GM21423 (cell line): ENCODE measurements around the gene TMPRSS9.
"Not testable (repeated sequence)": the region's sequence is repeated elsewhere in the genome, so short reads cannot be mapped to it uniquely, and the experiment has no call there.

Experiments
- ATAC-seq: cut with Tn5 transposase; IDR thresholded peaks from one replicate; pipeline ENCODE4 v1.9.1; 2021; ENCODE audit warnings: mild to moderate bottlenecking, moderate library complexity; ENCODE audit not compliant: unreplicated experiment

Gene TMPRSS9

GRCh38 chr19:2389594-2389993 is 29.5 kb downstream of the TMPRSS9 start:
- ATAC-seq, result no peak

DNA sequence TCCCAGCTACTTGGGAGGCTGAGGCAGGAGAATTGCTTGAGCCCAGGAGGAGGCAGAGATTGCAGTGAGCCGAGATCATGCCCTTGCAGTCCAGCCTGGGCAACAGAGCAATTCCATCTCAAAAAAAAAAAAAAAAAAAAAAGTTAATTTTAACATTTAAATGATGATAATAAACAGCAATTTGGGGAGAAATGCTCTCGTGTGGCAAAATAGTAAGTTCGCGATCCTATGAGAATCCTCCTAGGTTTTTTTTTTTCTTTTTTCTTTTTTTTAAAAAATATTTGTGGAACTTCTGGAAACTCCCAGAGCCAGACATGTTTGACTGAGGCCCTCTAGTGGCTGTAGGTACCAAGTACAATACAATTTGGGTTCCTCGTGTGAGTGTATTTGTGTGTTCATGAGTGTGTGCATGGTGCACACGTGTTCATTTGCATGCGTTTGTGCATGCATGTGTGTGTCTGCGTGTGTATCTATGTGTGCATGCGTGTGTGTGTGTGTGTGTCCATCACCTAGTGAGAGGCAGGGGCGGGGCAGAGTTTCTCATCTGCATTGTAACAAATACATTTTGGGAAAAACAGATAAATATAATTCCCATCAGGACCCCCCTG is 31.2 kb downstream of the TMPRSS9 start:
- ATAC-seq, result no peak

- no peak for ATAC-seq
Measured at GRCh38 chr19:2392366-2392765, 32.3 kb downstream of the TMPRSS9 start.

- not testable (repeated sequence) for ATAC-seq
Measured at GRCh38 chr19:2392899-2393298, 32.8 kb downstream of the TMPRSS9 start.

DNA sequence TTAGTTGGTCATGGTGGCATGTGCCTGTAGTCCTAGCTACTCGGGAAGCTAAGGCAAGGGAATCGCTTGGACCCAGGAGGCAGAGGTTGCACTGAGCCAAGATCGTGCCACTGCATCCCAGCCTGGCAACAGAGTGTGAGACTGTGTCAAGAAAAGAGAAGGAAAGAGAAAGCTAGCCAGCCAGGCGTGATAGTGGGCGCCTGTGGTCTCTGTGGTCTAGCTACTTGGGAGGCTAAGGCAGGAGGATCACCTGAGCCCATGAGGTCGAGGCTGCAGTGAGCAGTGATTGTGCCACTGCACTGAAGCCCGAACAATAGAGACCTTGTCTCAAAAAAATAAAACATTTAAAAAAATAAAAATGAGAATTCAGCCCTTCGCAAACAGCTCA is 34.0 kb downstream of the TMPRSS9 start:
- no peak for ATAC-seq

- no peak for ATAC-seq
Measured at GRCh38 chr19:2394442-2395292, 34.6 kb downstream of the TMPRSS9 start.

- not testable (repeated sequence) for ATAC-seq
Measured at GRCh38 chr19:2395293-2395829, 35.3 kb downstream of the TMPRSS9 start.

DNA sequence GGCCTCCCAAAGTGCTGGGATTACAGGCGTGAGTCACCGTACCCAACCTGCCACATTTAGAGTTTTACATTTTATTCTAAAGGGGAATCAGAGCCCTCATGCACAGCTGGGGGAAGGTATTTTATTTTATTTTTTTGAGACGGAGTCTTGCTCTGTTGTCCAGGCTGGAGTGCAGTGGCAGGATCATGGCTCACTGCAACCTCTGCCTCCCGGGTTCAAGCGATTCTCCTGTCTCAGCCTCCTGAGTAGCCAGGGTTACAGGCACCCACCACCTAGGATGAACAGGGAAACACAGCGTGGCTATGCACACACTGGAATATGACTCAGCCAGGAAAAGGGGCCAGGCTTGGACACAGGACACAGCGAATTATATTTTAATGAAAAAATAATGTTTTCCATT is 37.1 kb downstream of the TMPRSS9 start:
- ATAC-seq, result not testable (repeated sequence)

- no peak for ATAC-seq
Measured at GRCh38 chr19:2398735-2399305, 38.8 kb downstream of the TMPRSS9 start.

GRCh38 chr19:2399582-2399981 is 39.5 kb downstream of the TMPRSS9 start:
- ATAC-seq, result no peak

GRCh38 chr19:2408247-2408646 is 48.2 kb downstream of the TMPRSS9 start:
- ATAC-seq, result no peak

DNA sequence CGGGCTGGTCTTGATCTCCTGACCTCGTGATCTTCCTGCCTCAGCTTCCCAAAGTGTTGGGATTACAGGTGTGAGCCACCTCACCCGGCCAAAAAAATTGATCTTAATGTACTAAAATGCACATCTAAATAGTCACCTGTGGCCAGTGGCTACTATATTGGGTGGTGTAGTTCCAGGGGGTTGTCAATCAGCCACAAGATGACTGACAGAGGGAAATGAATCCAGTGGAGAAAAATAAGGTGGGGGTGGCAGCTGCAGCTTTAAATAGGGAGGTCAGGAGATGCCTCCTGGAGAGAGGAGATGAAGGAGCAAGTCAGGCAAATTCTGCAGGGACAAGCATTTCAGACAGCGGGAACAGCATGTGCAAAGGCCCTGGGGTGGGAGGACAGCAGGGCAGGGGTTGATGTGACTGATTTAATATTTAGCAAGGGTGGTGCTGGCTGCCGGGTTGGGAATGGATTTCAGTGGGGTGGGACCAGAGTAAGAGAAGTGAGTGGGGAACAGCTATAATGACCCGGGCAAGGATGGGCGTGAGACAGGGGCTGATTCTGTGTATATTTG is 49.4 kb downstream of the TMPRSS9 start:
- no peak for ATAC-seq

DNA sequence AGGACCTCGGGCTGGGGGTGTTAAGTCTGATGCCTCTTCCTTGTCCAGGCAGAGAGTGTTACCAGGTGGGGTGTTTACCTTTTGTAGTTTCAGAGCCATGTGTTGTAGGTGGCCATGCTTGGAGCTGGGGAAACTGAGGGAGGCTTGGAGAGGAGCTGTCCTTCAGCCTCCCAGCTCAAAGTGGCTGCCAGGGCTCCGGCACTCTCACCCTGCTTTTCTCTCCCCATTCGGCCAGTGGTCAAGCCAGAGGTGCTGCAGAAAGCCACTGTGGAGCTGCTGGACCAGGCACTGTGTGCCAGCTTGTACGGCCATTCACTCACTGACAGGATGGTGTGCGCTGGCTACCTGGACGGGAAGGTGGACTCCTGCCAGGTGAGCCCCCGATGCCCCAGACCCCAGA is 50.0 kb downstream of the TMPRSS9 start:
- no peak for ATAC-seq

DNA sequence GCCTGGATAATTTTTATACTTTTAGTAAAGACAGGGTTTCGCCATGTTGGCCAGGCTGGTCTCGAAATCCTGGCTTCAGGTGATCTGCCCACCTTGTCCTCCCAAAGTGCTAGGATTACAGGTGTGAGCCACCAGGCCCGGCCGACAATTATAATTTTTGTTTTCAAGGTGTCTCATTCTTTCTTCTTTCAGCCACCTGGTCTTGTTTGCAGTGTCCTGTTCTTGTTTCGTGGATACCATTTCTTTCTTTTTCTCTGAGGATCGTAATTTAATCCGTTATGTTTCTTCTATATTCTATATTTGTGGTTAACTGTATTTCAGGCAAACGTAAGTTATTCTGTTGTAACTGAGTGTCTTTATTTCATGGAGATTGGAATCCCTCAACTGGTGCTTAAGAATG is 51.6 kb downstream of the TMPRSS9 start:
- no peak for ATAC-seq

DNA sequence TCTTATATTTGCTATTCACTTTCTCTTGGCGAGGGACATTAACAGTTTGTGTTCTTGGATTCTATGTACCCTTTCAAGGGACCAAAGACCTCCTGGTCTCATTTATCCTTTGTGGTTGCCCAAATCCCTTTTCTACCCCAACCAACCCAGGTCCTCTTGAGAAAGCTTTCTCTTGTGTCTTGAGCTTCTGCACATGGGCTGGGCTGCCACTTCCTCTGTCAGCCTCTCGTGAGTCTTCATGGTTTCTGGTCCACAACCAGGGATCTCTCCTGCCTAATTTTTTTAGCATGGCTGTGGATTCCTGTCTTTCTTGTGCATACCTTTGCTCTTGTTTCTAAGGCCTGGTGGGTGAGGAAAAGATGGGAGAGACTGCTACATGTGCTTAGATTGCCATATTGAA is 52.4 kb downstream of the TMPRSS9 start:
- no peak for ATAC-seq

- ATAC-seq, result no peak
Measured at GRCh38 chr19:2413159-2413558, 53.1 kb downstream of the TMPRSS9 start.

DNA sequence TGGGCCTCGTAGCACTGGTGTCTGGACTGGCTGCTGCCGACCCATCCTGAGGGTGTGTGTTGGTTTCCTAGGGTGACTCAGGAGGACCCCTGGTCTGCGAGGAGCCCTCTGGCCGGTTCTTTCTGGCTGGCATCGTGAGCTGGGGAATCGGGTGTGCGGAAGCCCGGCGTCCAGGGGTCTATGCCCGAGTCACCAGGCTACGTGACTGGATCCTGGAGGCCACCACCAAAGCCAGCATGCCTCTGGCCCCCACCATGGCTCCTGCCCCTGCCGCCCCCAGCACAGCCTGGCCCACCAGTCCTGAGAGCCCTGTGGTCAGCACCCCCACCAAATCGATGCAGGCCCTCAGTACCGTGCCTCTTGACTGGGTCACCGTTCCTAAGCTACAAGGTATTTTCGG is 53.6 kb downstream of the TMPRSS9 start:
- ATAC-seq, result no peak

- ATAC-seq, result no peak
Measured at GRCh38 chr19:2415281-2415972, 55.4 kb downstream of the TMPRSS9 start.

GRCh38 chr19:2415973-2416319 is 55.9 kb downstream of the TMPRSS9 start:
- ATAC-seq, result no peak

GRCh38 chr19:2416321-2417097 is 56.4 kb downstream of the TMPRSS9 start:
- no peak for ATAC-seq
